Pons (tissue), 1 donor: ENCODE measurements around the gene AIG1.
A peak's percentile ranks its signal among the peaks of the same experiment; 100 is the strongest.
"Not testable (repeated sequence)": the region's sequence is repeated elsewhere in the genome, so short reads cannot be mapped to it uniquely, and the experiment has no call there.

Experiments used
- DNase-seq: peaks from one replicate; pipeline ENCODE4 v3.0.0-alpha.2; 2016; ENCODE audit warnings: low spot score

AIG1 gene

GRCh38 chr6:143127941-143128680, 67.4 kb downstream of the AIG1 start:
- DNase-seq, result peak; percentile 20

DNA sequence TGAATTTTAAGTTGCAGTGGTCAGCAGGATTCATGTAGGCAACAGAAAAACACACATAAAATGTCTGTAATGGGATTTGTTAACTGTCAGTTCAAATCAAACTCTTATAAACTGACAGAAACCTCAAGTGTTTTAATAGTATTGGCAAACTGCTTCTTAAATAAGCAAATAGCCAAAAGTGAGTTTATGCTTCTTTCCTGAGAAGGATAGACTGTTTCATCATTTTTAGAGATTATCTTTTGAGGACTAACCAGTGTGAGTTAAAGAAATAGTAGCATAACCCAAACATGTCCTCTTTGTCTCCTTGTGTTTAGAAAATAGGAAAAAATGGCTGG, 68.0 kb downstream of the AIG1 start:
- DNase-seq, result no peak

GRCh38 chr6:143130928-143131327, 70.2 kb downstream of the AIG1 start:
- DNase-seq, result no peak

DNA sequence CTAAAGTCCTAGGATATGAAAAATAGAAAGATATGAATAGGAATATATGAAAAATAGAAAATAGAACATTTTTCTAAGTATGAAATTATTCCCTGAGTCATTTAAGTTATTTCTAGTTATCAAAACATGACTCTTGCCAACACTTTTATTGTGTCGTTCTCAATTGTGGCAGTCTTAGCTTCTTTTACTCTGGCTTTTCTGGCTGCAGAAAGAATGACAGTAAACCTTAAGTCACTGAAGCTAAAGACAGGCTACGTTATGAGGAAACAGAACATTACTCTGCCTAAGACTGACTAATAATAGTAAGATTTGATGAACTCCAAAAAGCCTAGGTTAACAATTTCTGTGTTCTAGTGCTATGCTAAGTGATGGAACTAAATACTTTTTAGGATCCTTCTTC, 74.6 kb downstream of the AIG1 start:
- no peak for DNase-seq

DNA sequence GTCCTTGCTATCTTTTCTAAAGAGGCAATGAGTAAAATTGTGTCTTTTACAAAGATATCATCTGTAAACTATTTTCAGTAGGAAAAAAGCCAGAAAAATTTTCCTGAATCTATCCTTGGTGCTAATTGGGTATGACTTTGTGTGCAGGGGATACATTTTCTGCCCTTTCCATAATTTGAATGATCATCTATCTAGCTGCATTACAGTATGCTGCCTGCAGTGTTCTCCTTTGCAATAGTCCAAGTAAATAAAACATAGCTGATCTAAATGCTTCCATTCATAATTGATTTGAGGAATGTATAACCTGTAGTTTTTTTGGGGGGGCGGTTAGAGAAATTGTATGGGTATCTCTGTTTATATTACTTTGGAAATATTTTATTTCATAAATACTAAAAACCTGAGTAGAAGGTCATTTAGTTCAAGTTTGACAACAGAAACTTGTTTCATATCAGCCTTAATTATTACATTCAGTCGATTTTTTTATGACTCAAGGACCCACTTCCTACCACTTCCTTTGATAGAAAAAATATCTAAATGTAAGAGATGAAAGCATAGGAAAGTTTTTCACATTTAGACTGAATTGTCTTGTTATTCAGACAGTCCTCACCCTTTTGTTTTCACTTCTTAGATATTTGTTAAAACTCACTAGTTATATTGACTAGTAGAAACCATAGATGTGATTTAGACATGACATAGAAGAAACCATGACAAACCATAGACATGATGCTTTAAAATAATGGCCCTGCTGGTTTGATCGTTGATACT, 75.3 kb downstream of the AIG1 start:
- no peak for DNase-seq

- DNase-seq, result peak; percentile 28
Observed at GRCh38 chr6:143136647-143137046, 76.0 kb downstream of the AIG1 start.

GRCh38 chr6:143139239-143139784, 78.6 kb downstream of the AIG1 start:
- DNase-seq, result no peak

- not testable (repeated sequence) for DNase-seq
Observed at GRCh38 chr6:143139884-143140283, 79.2 kb downstream of the AIG1 start.

DNA sequence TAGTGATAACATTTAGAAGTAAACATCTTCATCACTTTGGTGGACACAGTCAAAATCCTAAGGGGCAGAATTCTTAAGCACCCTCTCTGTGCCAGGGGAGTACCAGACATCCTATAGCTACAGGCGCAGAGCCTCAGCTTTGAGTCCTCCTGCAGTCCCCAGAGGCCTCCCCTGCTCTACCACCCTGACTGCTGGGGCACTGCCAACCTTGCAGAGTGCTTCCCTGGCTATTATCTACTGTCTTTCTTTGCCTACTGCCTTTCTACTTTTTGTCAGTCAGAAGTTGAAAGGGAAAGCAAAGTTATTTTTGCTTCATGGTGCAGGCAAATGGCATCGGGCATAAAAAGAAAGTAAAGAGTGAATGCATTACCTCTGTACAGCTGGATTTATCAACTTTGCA, 80.1 kb downstream of the AIG1 start:
- DNase-seq, result no peak

DNA sequence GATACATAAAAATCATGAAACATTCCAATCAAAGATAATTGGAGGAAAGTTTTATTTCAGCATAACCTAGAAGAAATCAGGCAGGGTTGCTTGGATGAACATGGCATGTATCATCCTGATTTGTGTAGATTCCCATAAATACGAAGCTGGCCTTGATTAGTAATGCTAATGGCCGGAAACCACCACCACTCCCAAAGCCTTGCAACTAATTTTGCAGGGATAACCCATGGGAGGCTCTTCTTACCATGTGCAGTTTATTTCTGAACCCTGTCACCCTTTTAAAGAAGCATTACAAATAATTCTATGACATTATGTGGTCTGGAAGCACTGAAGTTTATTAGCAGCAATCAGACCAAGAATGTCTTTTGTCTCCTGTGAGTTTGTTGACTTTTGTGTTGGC, 80.8 kb downstream of the AIG1 start:
- DNase-seq, result no peak

DNA sequence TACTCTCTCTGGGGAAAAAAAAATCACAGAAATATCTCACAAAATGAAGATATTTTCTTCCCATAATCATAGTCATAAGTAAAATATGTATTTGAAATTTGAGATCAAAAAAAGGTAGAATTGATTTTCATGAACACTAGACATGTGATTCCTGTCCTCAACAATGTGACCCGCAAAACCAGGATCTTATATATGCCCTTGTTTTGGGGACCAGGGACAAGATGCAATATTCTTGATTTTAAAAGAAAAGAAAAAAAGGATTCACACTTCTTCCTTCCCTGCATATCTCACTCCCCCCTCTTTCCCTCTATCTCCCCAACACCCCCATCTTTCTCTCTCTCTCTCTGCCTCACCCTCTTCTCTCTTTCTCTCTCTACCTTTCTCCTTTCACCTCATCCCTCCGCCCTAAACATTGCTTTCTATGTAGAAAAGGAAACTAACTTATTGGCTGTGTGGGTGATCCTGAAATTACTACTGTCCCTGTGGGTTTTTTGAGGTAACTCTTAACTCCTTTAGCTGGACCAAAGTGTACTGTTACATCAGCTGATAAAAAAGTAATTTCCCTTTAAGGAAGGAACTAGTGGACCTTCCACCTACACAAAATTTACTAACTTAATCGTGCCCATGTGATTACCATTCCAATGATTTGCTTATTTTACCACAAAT, 85.6 kb downstream of the AIG1 start:
- no peak for DNase-seq

GRCh38 chr6:143149771-143150170, 89.1 kb downstream of the AIG1 start:
- DNase-seq, result no peak

DNA sequence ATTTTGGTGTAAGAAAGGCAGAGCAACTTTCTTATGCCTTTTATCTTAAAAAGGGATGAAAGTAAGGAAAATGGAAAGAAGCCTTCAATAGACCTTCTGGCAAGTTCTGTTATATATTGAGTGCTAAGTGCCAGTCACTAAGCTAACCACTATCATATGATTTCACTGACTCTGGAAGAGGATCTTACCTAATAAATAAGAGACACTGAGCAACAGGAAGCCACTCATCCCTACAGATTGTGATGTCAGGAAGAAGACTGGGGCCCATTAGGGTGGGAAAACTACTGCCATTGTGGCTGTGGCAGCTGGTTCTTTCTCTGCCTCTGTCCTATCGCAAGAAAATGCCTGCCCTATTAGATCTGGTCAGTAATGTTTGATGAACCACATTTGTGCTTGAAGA, 89.6 kb downstream of the AIG1 start:
- no peak for DNase-seq

DNA sequence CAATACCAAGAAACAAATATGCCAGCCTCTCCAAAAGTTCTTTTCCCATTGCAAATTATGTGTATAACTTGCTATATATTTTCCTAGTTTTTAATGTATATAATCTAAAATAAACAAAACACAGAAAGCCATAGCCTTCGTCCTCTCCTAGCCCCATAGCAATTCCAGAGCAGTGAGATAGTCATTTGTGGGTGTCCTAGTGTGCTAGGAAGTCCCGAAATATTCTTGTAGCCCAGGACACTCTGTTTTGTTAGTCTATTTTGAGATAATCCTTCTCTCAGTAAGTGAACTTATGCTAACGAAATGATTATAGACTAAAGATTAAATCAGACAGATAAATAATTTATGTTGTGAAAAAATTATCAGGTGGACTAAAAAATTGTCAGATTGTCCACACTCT, 90.7 kb downstream of the AIG1 start:
- no peak for DNase-seq

DNA sequence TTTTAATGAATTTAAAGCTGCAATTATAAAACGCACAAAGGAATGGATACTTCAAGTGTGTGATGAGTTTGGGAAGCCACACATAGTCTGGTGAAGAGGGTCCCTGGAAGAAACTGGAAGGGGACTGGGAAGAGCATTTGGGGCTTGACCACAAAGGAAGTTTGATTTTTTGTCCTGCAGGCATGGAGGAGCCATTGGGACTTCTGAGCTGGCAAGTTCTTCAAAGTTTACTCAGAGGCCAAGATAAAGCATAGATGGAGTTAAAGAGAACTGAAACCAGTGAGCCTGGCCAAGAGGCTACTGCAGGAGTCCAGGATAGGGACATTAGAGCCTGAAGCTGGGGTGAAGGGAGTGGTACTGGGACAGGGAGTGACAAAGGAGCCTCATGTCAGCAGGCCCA, 95.0 kb downstream of the AIG1 start:
- DNase-seq, result no peak

DNA sequence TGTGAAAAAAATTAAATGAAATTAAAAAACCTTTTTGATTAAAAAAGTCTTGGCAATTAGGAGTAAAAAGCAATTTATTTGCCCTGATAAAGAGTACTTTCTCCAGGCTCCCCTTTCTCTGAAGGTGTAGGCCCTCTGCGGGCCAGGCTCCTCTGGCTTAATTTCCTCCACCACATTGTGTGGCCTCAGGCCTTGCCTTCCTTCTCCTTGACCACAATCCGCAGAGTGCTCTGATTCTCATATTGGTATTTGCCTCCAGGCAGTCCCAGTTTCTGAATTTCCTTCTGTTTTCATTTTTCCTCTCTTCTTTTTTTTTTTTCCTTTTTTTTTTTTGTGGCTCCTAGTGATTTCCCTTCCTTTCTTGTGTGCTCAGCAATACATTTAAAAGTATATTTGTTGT, 96.4 kb downstream of the AIG1 start:
- DNase-seq, result no peak

GRCh38 chr6:143158113-143158581, 97.5 kb downstream of the AIG1 start:
- DNase-seq, result no peak

- no peak for DNase-seq
Observed at GRCh38 chr6:143159001-143159400, 98.3 kb downstream of the AIG1 start.

GRCh38 chr6:143160015-143160414, 99.3 kb downstream of the AIG1 start:
- no peak for DNase-seq

DNA sequence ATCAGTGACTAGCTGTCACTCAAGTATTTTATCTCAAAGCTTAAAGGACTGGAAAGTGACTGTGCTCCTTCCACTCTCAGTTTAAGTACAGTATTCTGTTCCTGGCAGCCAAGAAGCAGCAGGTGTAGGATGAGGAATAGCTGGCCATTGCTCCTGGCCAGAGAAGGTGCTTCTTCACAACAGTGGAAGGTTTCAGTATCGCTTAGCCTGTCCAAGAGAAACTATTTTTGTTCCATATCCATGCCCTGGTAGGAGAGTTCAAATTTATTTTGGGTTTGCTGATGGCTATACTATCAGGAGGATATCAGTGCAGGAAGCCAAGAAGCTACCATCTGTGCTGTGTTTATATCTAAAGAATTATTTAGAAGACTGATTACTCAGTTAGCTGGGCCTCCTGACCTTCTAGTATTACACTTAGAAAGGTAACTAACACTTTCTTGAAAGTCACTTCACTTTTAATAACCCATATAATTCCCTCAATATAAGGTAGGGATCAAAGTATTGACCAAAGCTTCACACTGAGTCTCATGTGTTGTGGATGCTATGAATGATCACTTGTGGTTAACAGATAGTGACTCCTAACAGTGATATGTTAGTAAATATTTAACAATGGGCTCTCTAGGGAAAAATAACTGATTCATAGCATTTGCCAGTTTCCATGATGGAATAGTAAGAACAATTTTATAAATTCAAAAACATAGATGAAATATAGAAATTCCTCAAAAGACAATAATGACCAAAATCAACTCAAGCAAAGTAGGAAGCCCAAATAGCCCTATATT, 99.9 kb downstream of the AIG1 start:
- DNase-seq, result no peak

- DNase-seq, result no peak
Observed at GRCh38 chr6:143163621-143164020, 102.9 kb downstream of the AIG1 start.

- DNase-seq, result no peak
Observed at GRCh38 chr6:143164565-143165105, 103.9 kb downstream of the AIG1 start.
